Sigmoid colon (tissue), 7 donors: ENCODE measurements around the gene DIPK1A. TPM values are rescaled to one million over a fixed set of nuclear protein-coding genes. Genes with fewer than 3 reads are reported as not detected.
"Not testable (repeated sequence)": the region's sequence is repeated elsewhere in the genome, so short reads cannot be mapped to it uniquely, and the experiment has no call there.

Experiments
- DNase-seq: peaks from one replicate; pipeline ENCODE4 v3.0.0-alpha.2; 2019
- H3K27ac ChIP-seq, 4 donors: fragments of 200-600 bp; sonication (generic); one replicate each; pipeline ENCODE4 v1.5.1; 2016 to 2019; ENCODE audit warnings: mild to moderate bottlenecking in 1 of 4
- H3K27me3 ChIP-seq, 3 donors: fragments of 200-600 bp; sonication (generic); one replicate each; pipeline ENCODE4 v1.5.1; 2019; ENCODE audit warnings: mild to moderate bottlenecking in 1 of 3
- H3K36me3 ChIP-seq, 4 donors: fragments of 200-600 bp; sonication (generic); one replicate each; pipeline ENCODE4 v1.5.1; 2016 to 2019
- H3K4me1 ChIP-seq, 4 donors: fragments of 200-600 bp; sonication (generic); one replicate each; pipeline ENCODE4 v1.5.1; 2017 to 2019
- H3K4me3 ChIP-seq, 4 donors: fragments of 200-600 bp; sonication (generic); one replicate each; pipeline ENCODE4 v1.5.1; 2017 to 2019; ENCODE audit warnings: mild to moderate bottlenecking in 2 of 4, moderate library complexity in 1 of 4
- H3K9me3 ChIP-seq, 4 donors: fragments of 200-600 bp in 3 of 4; sonication (generic) in 3 of 4; one replicate each; pipeline versions ENCODE4 v1.5.1 to v1.6.1; 2013 to 2019
- CTCF ChIP-seq, 4 experiments: fragments of 450-650 bp in 3 of 4; fragments of 200-600 bp in 1 of 4; IDR thresholded peaks; one replicate each; pipeline ENCODE4 v1.5.1; 2016 to 2019; ENCODE audit warnings: antibody characterized with exemption in 4 of 4, mild to moderate bottlenecking in 3 of 4, moderate library complexity in 2 of 4
- EP300 ChIP-seq, 4 donors: sonication (generic); formaldehyde crosslinking; IDR thresholded peaks; one replicate each; pipeline ENCODE4 v1.6.1; 2017; ENCODE audit warnings: antibody characterized with exemption in 4 of 4
- POLR2A ChIP-seq, 2 donors: fragments of 450-650 bp; IDR thresholded peaks; one replicate each; pipeline ENCODE4 v1.6.1; 2016; ENCODE audit warnings: antibody characterized with exemption in 2 of 2, mild to moderate bottlenecking in 2 of 2, moderate library complexity in 2 of 2
- POLR2AphosphoS5 ChIP-seq, 4 donors: sonication (generic); formaldehyde crosslinking; IDR thresholded peaks; one replicate each; pipeline ENCODE4 v1.6.1; 2017; ENCODE audit warnings: antibody characterized with exemption in 4 of 4
- WGBS, 2 donors: extraction: QIAGEN DNeasy Blood & Tissue Kit; methylation state at CpG; one replicate each; pipeline ENCODE4 v1.1.7; 2013; 5-methylcytosine and 5-hydroxymethylcytosine counted together
- intact Hi-C: fragments of 100-400 bp; cut with DNase I; formaldehyde crosslinking; loops from one replicate; pipeline ENCODE4 v1.15.1; 2023
- polyA plus RNA-seq, 3 donors: library from polyadenylated mRNA; stranded (reverse); fragments of 200-250 nt; gene quantifications; one replicate each; pipeline ENCODE4 v1.2.3, GENCODE V29; 2013
- total RNA-seq, 4 donors: library from RNA; depleted of rRNA; stranded (reverse); fragments of >200 nt; gene quantifications; one replicate each; pipeline ENCODE4 v1.1.0, GENCODE V29; 2016
- donor health status: healthy with polysubstance abuse.
- donor health status: Bipolar disorder and iron deficiency.
- donor health status: healthy.

Gene DIPK1A
- total and polyA plus RNA-seq, 7 donors, result 1.8 to 35.5 (median 19.1) TPM

DNA sequence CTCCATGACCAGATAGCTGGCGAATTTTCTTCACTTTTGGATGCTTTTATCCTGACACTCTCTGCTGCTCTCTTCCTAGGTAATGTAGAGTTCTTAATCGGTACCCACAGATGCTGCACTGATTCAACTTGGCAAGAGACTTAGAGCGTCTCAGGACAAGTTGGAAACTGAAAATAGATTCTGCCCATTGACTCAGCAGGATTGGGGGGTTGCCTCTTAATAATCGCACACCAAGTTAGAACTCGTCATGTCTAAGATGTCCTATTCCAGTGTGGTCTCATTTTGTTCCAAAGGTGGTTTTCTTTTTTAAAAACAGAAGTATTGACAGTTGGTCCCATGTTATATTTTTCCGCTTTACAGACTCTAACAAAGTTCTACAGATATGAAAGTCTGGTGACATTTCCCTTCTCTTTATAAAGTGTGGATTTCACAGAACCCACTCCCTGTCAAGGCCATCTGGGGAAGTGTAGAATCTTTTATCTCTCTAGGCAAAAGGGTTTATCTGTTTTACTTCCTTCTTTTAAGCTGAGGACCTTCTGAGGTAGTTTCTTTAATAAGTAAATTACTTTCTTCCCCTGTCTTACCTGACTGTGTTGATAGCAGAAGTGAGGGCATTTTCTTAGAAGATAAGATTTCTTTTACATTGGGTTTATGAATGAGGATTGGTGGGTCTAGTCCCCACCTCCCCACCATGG lies 12.1 kb upstream of the DIPK1A start:
- Histone ChIP-seq H3K4me3 (no peak overlapping the region), H3K27ac (no peak overlapping the region), H3K36me3 (no peaks in the 10 kb centered on the region), H3K27me3 (no peaks in the 10 kb centered on the region), H3K4me1 (no peaks in the 10 kb centered on the region), H3K9me3 (no peaks in the 10 kb centered on the region)
- DNase-seq, result no peak
- intact Hi-C loops, result no loop called here
- TF ChIP-seq POLR2A (IDR thresholded peaks at IDR 0.05) (no peak), EP300 (IDR thresholded peaks at IDR 0.05) (no peak), CTCF (IDR thresholded peaks at IDR 0.05) (no peak)
- 77 to 89% methylated on average over 6 of the region's 6 CpGs for WGBS, 2 donors

- WGBS, 2 donors, result 68 to 78% methylated on average over 1 of the region's 1 CpG
- H3K9me3 ChIP-seq, result no peaks in the 10 kb centered on the region
- H3K4me3 ChIP-seq, result no peak overlapping the region
- no peaks in the 10 kb centered on the region for H3K4me1 ChIP-seq
- no peak for DNase-seq
- intact Hi-C loops, result no loop called here
- TF ChIP-seq POLR2AphosphoS5 (IDR thresholded peaks at IDR 0.05) (no peak), CTCF (IDR thresholded peaks at IDR 0.05) (no peak)
- H3K36me3 ChIP-seq, result no peaks in the 10 kb centered on the region
- H3K27me3 ChIP-seq, result no peaks in the 10 kb centered on the region
- no peak overlapping the region for H3K27ac ChIP-seq
Measured at GRCh38 chr1:92972409-92973129, 11.3 kb upstream of the DIPK1A start.

DNA sequence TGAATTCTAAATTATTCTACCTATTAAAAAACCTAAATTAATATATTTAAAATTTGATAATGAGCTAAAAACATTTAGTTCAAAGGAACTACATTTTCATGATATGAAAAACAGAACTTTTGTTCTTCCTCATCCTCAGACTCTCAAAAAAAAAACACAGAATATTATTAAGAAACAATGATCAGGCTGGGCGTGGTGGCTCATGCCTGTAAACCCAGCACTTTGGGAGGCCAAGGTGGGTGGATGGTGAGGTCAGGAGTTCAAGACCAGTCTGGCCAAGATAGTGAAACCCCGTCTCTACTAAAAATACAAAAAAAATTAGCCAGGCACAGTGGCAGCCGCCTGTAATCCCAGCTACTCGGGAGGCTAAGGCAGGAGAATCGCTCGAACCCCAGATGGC lies 10.7 kb upstream of the DIPK1A start:
- H3K27me3 ChIP-seq, H3K36me3 ChIP-seq, H3K27ac ChIP-seq, H3K4me3 ChIP-seq, H3K4me1 ChIP-seq, H3K9me3 ChIP-seq, intact Hi-C loops, DNase-seq: not testable (repeated sequence)
- WGBS, 2 donors, result 77 to 89% methylated on average over 6 of the region's 6 CpGs

GRCh38 chr1:92970990-92971689 lies 9.9 kb upstream of the DIPK1A start:
- WGBS, 2 donors, result 86 to 89% methylated on average over 7 of the region's 7 CpGs
- no peak for TF ChIP-seq CTCF (IDR thresholded peaks at IDR 0.05)
- no peak for TF ChIP-seq EP300 (IDR thresholded peaks at IDR 0.05)
- TF ChIP-seq POLR2AphosphoS5 (IDR thresholded peaks at IDR 0.05), result no peak
- TF ChIP-seq POLR2A (IDR thresholded peaks at IDR 0.05), result no peak
- Histone ChIP-seq H3K27me3 (no peaks in the 10 kb centered on the region), H3K4me3 (no peak overlapping the region), H3K27ac (no peak overlapping the region), H3K9me3 (no peaks in the 10 kb centered on the region), H3K4me1 (no peaks in the 10 kb centered on the region), H3K36me3 (no peaks in the 10 kb centered on the region)
- no peak for DNase-seq
- intact Hi-C loops, result no loop called here

DNA sequence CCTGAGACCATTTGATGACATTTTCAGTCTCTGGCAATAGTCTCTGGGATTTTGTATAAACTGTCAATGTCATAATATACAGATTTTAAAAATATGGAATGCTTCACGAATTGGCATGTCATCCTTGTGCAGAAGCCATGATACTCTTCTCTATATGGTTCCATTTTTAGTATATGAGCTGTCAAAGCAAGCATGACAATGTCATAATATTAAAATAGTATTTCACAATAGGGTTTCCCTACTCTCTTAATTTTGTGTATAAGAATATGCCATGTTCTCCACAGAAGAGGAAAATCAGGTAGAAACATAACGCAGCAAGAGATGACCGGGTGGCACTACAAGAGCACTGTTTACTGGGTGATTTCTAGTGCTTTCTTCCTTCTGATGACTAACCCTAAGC lies 8.3 kb upstream of the DIPK1A start:
- Histone ChIP-seq H3K9me3 (no peaks in the 10 kb centered on the region), H3K4me3 (no peak overlapping the region), H3K27me3 (no peaks in the 10 kb centered on the region), H3K27ac (no peak overlapping the region), H3K4me1 (no peaks in the 10 kb centered on the region), H3K36me3 (no peaks in the 10 kb centered on the region)
- WGBS, 2 donors, result 92 to 93% methylated on average over 3 of the region's 3 CpGs
- DNase-seq, result no peak
- no peak for TF ChIP-seq EP300 (IDR thresholded peaks at IDR 0.05)
- TF ChIP-seq POLR2AphosphoS5 (IDR thresholded peaks at IDR 0.05), result no peak
- no peak for TF ChIP-seq POLR2A (IDR thresholded peaks at IDR 0.05)
- intact Hi-C loops, result loop anchor here (10.0 kb wide), 1 partner anchor 185 kb away; the partner anchor contains the start of gene EVI5
